Stimulated activated effector memory CD8-positive, alpha-beta T cell treated with anti-CD3 and anti-CD28 coated beads, Interleukin-12 subunit alpha, Interleukin-12 subunit beta, amount 100 ng/mL, for 72 hours (primary cell): ENCODE data around the gene MDC1.
"Not testable (repeated sequence)": the region's sequence is repeated elsewhere in the genome, so short reads cannot be mapped to it uniquely, and the experiment has no call there.

Source experiments
- ATAC-seq: fragments of 150-1000 bp; cut with Tn5 transposase; 2 replicates; pipeline ENCODE4 v1.10.0; 2021
- DNase-seq, 2 donors: peaks; one replicate each; pipeline ENCODE4 v3.0.0; 2021 to 2022; ENCODE audit warnings: low spot score in 2 of 2
- H3K27ac Mint-ChIP-seq: one replicate; pipeline ENCODE4 v1.8.0; 2022; ENCODE audit warnings: mild to moderate bottlenecking, mixed read lengths
- H3K36me3 Mint-ChIP-seq: one replicate; pipeline ENCODE4 v1.8.0; 2022; ENCODE audit warnings: mild to moderate bottlenecking, mixed read lengths
- H3K4me1 Mint-ChIP-seq: one replicate; pipeline ENCODE4 v1.8.0; 2022; ENCODE audit warnings: mixed read lengths
- H3K4me3 Mint-ChIP-seq: one replicate; pipeline ENCODE4 v1.8.0; 2022; ENCODE audit warnings: mild to moderate bottlenecking, mixed read lengths
- H3K9me3 Mint-ChIP-seq: one replicate; pipeline ENCODE4 v1.8.0; 2022; ENCODE audit warnings: mixed read lengths

The MDC1 gene

DNA sequence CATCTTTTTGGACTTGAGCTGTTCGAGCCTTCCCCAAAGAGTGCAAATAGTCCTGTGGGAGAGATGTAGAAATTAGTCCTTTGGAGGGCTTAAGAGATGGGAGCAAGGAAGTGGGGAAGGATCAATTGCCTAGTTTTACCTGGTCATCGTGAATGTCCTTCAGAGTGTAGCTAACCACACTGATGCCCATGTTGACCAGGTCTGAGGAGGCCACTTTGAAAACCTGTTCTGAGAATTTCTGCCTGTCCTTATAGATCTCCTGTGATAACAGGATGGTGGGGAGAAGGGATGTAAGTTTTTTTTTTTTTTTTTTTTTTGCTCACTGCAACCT is 23.4 kb upstream of the MDC1 start:
- Mint-ChIP-seq H3K4me3 (peak overlapping the region; percentile 98), H3K27ac (peak overlapping the region; percentile 98), H3K4me1 (peaks cover 83% of the 10 kb centered on the region), H3K9me3 (no peaks in the 10 kb centered on the region), H3K36me3 (peaks cover 98% of the 10 kb centered on the region)
- DNase-seq (no peak), ATAC-seq (no peak)

DNA sequence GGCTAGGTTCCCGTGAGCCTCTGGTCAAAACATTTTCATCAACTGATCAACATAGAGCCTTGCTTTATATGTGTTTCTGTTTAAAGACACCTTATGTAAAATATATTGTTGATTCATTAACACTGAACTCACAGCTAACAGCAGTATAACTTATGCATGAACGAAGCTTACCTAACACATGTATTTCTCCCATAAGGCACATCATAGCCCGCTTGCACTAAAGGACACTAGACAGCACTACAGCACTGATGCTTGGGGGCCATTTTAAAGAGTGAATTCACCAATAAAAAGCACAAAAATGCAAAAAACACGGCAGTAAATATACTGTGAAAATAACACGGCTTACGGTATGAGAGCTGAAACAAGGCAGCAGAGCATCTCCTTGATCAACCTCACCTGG is 21.5 kb upstream of the MDC1 start:
- no peaks in the 10 kb centered on the region for H3K9me3 Mint-ChIP-seq
- H3K36me3 Mint-ChIP-seq = peaks cover 100% of the 10 kb centered on the region
- H3K4me1 Mint-ChIP-seq = peaks cover 72% of the 10 kb centered on the region
- DNase-seq = no peak
- no peak overlapping the region for H3K27ac Mint-ChIP-seq
- ATAC-seq = no peak
- no peak overlapping the region for H3K4me3 Mint-ChIP-seq

DNA sequence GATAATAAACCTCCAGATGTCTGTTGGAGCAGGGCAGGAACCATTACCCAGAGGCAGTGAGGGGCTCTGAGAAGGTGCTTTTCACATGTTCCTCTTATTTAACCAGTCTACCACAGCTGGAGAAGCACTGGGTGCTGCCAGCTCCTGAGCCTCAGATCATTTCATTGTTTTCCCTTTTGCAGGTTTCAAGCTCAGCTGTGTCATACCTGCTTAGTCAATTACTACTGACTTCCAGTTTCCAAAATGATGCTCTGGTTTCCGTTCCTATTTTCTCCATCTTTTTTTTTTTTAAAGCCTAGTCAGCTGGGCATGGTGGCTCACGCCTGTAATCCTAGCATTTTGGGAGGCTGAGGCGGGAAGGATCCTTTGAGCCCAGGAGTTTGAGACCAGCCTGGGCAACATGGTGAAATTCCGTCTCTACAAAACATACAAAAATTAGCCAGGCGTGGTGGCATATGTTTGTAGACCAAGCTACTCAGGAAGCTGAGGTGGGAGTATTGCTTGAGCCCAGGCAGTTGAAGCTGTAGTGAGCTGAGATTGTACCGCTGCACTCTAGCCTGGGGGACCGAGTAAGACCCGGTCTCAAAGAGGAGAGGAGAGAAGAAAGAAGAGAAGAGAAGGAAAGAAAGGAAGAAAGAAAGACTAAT is 18.7 kb upstream of the MDC1 start:
- H3K9me3 Mint-ChIP-seq = no peaks in the 10 kb centered on the region
- peaks cover 100% of the 10 kb centered on the region for H3K36me3 Mint-ChIP-seq
- ATAC-seq = no peak
- H3K4me1 Mint-ChIP-seq = peaks cover 62% of the 10 kb centered on the region
- H3K27ac Mint-ChIP-seq = peak overlapping the region; percentile 92
- H3K4me3 Mint-ChIP-seq = peak overlapping the region; percentile 73
- no peak for DNase-seq

DNA sequence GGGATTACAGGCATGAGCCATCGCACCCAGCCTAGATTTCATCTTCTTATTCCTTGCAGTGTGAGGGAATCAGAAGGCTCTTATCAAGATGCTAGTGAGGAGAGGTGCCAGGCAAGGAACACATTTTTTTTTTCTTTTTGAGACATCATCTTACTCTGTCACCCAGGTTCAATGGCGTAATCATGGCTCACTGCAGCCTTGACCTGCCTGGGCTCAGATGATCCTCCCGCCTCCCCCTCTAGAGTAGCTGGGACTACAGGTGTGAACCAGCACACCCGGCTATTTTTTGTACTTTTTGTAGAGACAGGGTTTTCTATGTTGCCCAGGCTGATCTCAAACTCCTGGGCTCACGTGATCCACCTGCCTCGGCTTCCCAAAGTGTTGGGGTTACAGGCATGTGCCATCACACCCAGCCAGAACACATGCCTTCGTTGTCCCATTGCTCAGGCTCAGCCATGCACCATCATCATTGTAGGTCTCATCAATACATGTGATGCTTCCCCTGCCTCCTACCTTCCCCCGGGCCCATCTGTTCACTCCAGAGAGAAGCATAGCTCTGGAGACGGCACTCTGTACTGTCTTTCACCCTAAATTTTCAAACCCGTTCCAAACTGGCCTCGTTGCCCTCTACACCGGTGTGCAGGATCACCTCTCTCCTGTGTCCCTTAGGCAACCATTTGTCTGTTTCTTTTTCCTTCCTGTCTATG is 15.3 kb upstream of the MDC1 start:
- no peaks in the 10 kb centered on the region for H3K9me3 Mint-ChIP-seq
- DNase-seq = no peak
- H3K27ac Mint-ChIP-seq = peak overlapping the region; percentile 52
- no peak for ATAC-seq
- peaks cover 100% of the 10 kb centered on the region for H3K36me3 Mint-ChIP-seq
- no peak overlapping the region for H3K4me3 Mint-ChIP-seq
- peaks cover 40% of the 10 kb centered on the region for H3K4me1 Mint-ChIP-seq

DNA sequence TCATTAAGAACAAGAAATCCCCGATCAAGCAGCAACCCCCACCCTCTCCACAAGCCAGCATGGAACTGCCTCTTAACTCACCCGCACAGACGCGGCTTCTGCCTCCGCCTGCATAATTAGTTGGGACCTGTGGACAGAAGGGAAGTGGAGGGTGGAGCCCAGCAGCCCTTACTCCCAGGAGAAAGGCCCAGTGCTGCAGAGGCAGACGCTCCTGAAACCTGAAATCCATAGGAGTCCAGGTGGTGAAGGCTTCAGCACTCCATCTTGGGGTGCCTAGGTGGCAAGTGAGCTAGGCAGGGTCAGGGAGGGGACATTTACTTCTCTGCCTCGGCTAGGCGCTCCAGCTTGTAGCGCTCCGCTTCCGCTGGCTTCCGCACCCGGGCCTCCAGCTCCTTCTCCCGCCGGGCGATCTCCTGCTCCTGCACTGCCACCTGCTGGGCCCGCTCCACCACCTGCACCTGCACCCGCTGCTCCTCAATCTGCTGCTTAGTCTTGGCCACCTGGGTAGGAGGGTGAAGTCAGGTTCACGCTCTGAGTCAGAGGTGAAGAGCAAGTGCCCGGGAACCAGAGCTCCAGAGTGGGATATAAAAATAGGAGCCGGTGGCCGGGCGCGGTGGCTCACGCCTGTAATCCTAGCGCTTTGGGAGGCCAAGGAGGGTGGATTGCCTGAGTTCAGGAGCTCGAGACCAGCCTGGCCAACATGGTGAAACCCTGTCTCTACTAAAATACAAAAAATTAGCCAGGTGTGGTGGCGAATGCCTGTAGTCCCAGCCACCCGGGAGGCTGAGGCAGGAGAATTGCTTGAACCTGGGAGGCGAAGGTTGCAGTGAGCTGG is 13.7 kb upstream of the MDC1 start:
- Mint-ChIP-seq H3K4me1 (peaks cover 27% of the 10 kb centered on the region), H3K9me3 (no peaks in the 10 kb centered on the region), H3K36me3 (peaks cover 100% of the 10 kb centered on the region), H3K4me3 (peak overlapping the region; percentile 36), H3K27ac (peak overlapping the region; percentile 70)
- ATAC-seq = peak; percentile 88
- peak; percentile 53 to 81 for DNase-seq

DNA sequence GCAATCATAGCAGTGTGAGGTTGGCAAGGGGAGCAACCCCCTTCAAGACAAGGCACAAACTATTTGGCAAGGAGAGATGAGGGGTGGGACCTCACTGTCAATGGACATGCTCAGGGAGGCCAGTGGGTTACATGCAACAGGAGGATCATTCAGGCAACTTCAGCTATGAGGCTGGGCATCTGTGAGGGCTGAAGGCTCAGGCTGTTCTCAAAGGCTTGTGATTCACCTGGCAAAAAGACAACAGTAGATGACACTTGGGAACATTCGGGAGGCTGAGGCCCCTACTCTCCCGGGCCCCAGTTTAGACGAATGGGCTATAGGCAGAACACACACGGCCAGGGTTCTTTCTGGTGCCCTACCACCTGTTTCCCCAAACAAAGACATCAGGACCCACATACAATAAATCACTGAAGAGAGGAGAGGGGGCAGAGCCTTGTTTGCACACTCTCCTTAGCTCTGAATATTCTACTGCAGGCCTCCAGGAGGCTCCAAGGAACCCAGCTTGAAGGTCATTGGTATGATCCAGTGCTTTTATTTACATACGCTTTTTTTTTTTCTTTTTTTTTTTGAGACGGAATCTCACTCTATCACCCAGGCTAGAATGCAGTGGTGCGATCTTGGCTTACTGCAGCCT is 11.0 kb upstream of the MDC1 start:
- Mint-ChIP-seq H3K27ac (no peak overlapping the region), H3K4me3 (no peak overlapping the region), H3K36me3 (peaks cover 100% of the 10 kb centered on the region), H3K9me3 (no peaks in the 10 kb centered on the region), H3K4me1 (peaks cover 44% of the 10 kb centered on the region)
- DNase-seq (no peak), ATAC-seq (no peak)

DNA sequence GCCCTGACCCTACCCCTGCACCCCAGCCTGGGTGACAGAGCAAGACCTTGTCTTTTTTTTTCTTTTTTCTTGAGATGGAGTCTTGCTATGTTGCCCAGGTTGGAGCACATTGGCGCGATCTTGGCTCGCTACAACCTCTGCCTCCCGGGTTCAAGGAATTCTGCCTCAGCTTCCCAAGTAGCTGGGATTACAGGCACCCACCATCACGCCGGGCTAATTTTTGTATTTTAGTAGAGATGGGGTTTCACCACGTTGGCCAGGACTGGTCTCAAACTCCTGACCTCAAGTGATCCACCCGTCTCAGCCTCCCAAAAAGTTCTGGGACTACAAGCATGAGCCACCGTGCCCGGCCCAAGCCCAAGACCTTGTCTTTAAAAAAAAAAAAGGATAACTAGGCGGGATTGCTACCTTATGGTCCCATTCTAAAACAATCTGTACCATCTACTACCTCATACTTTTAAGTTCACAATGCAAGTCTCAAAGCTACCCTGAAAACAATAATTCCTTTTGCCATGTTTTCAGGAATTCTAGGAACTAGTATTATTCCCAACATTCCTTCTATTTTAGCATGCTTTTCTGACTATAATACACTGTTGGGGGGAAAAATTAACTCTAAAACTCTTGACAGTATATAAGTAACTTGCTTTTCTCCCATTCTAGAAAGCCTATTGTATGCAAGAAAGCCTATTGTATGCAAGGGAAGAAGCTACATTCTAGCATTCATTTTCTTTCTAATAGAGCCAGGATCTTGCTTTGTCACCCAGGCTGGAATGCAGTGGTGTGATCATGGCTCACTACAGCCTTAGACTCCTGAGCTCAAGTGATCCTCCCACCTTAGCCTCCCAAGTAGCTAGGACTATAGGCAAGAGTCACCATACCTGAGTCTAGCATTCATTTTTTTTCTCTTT is 9.7 kb upstream of the MDC1 start:
- Mint-ChIP-seq H3K4me3 (no peak overlapping the region), H3K4me1 (peaks cover 57% of the 10 kb centered on the region), H3K36me3 (peaks cover 100% of the 10 kb centered on the region), H3K9me3 (no peaks in the 10 kb centered on the region), H3K27ac (peak overlapping the region; percentile 29)
- ATAC-seq (no peak), DNase-seq (no peak)

DNA sequence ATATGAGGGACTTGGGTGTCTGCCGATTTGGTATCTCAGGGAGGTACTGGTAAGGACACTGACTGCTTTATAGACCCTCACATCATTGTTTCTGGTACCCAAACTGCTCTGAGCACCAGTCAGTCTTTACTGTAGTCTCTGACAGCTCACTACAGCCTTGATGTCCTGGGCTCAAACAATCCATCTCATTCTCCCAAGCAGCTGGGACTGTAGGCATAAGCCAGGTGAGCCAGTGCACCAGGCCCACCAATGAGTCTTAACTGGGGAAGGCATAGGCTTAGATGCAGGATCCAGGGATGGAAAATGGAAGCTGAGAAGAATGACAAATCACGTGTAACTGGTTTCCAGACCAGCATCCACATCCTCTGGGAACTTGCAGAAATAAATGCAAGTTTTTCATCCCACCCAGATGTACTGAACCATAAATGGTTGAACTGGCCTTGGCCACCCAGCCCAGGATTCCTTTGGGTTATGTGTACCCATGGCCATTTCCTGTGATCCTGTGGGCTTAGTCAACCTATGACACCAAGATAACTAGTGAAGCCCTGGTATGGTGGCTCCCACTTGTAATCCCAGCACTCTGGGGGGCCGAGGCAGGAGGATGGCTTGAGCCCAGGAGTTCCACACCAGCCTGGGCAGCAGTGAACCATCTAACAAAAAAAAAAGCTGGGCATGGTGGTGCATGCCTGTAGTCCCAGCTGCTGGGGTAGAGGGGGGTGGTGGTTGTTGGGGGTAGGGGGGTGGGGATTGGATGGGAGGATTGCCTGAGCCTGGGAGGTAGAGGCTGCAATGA is 8.8 kb upstream of the MDC1 start:
- Mint-ChIP-seq H3K27ac (peak overlapping the region; percentile 96), H3K36me3 (peaks cover 100% of the 10 kb centered on the region), H3K4me3 (no peak overlapping the region), H3K9me3 (no peaks in the 10 kb centered on the region), H3K4me1 (peaks cover 57% of the 10 kb centered on the region)
- no peak for ATAC-seq
- no peak for DNase-seq

DNA sequence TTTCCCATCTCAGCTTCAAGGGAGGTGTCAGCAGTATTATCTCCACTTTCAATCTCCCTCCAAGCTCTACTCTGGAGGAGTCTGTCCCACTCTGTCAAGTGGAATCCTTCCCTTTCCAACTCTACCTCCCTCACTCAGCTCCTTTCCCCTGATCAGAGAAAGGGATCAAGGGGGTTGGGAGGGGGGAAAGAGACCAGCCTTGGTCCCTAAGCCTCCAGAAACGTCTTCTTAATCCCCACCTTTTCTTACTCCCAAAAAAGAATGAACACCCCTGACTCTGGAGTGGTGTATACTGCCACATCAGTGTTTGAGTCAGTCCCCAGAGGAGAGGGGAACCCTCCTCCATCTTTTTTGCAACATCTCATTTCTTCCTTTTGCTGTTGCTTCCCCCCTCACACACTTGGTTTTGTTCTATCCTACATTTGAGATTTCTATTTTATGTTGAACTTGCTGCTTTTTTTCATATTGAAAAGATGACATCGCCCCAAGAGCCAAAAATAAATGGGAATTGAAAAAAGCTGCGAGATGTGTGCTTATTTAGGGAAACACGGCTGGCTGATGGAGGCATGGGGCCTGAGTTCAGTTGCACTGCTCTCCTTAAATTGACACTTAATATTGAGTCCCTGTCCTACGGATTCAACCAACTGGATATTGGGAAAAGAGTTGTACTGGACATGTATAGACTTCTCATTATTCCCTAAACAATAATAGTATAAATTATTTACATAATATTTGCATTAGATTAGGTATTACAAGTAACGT is 8.0 kb upstream of the MDC1 start:
- DNase-seq (no peak), ATAC-seq (no peak)
- Mint-ChIP-seq H3K36me3 (peaks cover 100% of the 10 kb centered on the region), H3K4me3 (peak overlapping the region; percentile 94), H3K9me3 (no peaks in the 10 kb centered on the region), H3K27ac (peak overlapping the region; percentile 96), H3K4me1 (peaks cover 50% of the 10 kb centered on the region)

DNA sequence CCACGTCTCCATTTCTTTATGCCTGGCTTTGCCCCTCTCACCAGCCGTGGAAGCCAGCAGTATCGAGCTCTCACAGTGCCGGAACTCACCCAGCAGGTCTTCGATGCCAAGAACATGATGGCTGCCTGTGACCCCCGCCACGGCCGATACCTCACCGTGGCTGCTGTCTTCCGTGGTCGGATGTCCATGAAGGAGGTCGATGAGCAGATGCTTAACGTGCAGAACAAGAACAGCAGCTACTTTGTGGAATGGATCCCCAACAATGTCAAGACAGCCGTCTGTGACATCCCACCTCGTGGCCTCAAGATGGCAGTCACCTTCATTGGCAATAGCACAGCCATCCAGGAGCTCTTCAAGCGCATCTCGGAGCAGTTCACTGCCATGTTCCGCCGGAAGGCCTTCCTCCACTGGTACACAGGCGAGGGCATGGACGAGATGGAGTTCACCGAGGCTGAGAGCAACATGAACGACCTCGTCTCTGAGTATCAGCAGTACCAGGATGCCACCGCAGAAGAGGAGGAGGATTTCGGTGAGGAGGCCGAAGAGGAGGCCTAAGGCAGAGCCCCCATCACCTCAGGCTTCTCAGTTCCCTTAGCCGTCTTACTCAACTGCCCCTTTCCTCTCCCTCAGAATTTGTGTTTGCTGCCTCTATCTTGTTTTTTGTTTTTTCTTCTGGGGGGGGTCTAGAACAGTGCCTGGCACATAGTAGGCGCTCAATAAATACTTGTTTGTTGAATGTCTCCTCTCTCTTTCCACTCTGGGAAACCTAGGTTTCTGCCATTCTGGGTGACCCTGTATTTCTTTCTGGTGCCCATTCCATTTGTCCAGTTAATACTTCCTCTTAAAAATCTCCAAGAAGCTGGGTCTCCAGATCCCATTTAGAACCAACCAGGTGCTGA is 7.0 kb upstream of the MDC1 start:
- not testable (repeated sequence) for DNase-seq, H3K9me3 Mint-ChIP-seq
- peaks cover 96% of the 10 kb centered on the region for H3K36me3 Mint-ChIP-seq

DNA sequence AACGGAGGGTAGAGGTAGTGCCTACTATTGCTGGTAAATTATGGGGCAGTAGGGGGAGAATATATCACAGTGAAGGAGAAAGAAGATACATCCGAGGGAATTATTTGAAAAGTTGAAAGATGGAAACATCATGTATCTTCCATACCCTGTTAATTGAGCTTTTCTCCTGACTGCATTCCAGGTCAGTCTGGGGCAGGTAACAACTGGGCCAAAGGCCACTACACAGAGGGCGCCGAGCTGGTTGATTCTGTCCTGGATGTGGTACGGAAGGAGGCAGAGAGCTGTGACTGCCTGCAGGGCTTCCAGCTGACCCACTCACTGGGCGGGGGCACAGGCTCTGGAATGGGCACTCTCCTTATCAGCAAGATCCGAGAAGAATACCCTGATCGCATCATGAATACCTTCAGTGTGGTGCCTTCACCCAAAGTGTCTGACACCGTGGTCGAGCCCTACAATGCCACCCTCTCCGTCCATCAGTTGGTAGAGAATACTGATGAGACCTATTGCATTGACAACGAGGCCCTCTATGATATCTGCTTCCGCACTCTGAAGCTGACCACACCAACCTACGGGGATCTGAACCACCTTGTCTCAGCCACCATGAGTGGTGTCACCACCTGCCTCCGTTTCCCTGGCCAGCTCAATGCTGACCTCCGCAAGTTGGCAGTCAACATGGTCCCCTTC is 6.2 kb upstream of the MDC1 start:
- ATAC-seq, DNase-seq, H3K9me3 Mint-ChIP-seq: not testable (repeated sequence)
- Mint-ChIP-seq H3K36me3 (peaks cover 88% of the 10 kb centered on the region), H3K27ac (peak overlapping the region; percentile 96), H3K4me3 (peak overlapping the region; percentile 94), H3K4me1 (peaks cover 58% of the 10 kb centered on the region)

More for the DNA sequence above, 7.0 kb upstream of the MDC1 start:
- Mint-ChIP-seq H3K4me1 (peaks cover 57% of the 10 kb centered on the region), H3K4me3 (peak overlapping the region; percentile 94), H3K27ac (peak overlapping the region; percentile 96)
- ATAC-seq = not testable (repeated sequence)
